ENCODE measurements around the gene PHOX2A. TPM values are rescaled to one million over a fixed set of nuclear protein-coding genes. Genes with fewer than 3 reads are reported as not detected.
A peak's percentile ranks its signal among the peaks of the same experiment; 100 is the strongest.
"Not testable (repeated sequence)": the region's sequence is repeated elsewhere in the genome, so short reads cannot be mapped to it uniquely, and the experiment has no call there.

PHOX2A gene
- total RNA-seq (not detected), polyA plus RNA-seq (not detected), total RNA-seq (not detected)

GRCh38 chr11:72244060-72244360, at the start of gene PHOX2A:
TSS of gene PHOX2A (minus strand) at chr11:72244176. CDS start at chr11:72244004, 172 bp downstream.
- peaks cover 0 to 15% of the 10 kb centered on the region in 2 donors for H3K4me1 ChIP-seq (ENCODE audit: control insufficient read depth in 2 of 2, insufficient read depth in 2 of 2, low read length in 2 of 2)
- intact Hi-C loops (cut with micrococcal nuclease) = no loop called here
- H3K4me3 ChIP-seq (ENCODE audit: low read length) = no peak within 1 kb of the TSS
- no peak within 1 kb of the TSS for H3K27ac ChIP-seq (ENCODE audit: low read depth, low read length)
- POLR2A ChIA-PET = no interaction called here
- ATAC-seq (no peak), DNase-seq (no peak)
- H3K36me3 ChIP-seq (ENCODE audit: control insufficient read depth in 2 of 3, insufficient read depth in 3 of 3, low read length in 3 of 3) = no peaks in the 10 kb centered on the region
- peak within 1 kb of the TSS; percentile 18 to 79 (median 58) for H3K4me3 Mint-ChIP-seq
- H3K27ac Mint-ChIP-seq = peak within 1 kb of the TSS in 3 of 9 donors; percentile 7 to 60 (median 13)
- CTCF ChIA-PET = no interaction called here
- H3K9me3 ChIP-seq (ENCODE audit: control insufficient read depth in 2 of 3, low read length in 3 of 3) = no peaks in the 10 kb centered on the region
- H3K27me3 Mint-ChIP-seq = peaks cover 34 to 48% (median 40%) of the 10 kb centered on the region in 5 donors
- peaks cover 0 to 4% (median 0%) of the 10 kb centered on the region in 5 donors for H3K36me3 Mint-ChIP-seq
- peaks cover 0 to 2% (median 0%) of the 10 kb centered on the region in 11 donors for H3K9me3 Mint-ChIP-seq
- peaks cover 20 to 40% (median 31%) of the 10 kb centered on the region in 7 donors for H3K4me1 Mint-ChIP-seq
- H3K27me3 ChIP-seq (ENCODE audit: control insufficient read depth in 2 of 2, insufficient read depth in 2 of 2, low read length in 2 of 2) = peaks cover 0 to 34% of the 10 kb centered on the region in 2 donors

GRCh38 chr11:72293391-72293790, 49.4 kb upstream of the PHOX2A start:
- no peaks in the 10 kb centered on the region for H3K4me1 ChIP-seq (ENCODE audit: control insufficient read depth in 2 of 2, insufficient read depth in 2 of 2, low read length in 2 of 2)
- no peaks in the 10 kb centered on the region for H3K27me3 ChIP-seq (ENCODE audit: control insufficient read depth in 2 of 2, insufficient read depth in 2 of 2, low read length in 2 of 2)
- no peaks in the 10 kb centered on the region for H3K9me3 ChIP-seq (ENCODE audit: control insufficient read depth in 2 of 3, low read length in 3 of 3)
- no peaks in the 10 kb centered on the region for H3K4me1 Mint-ChIP-seq
- intact Hi-C loops (cut with micrococcal nuclease) = loop anchor here (5.0 kb wide), 2 partner anchors 119 to 139 kb away; partner anchors contain the start of gene CLPB (in 1 of the 2)
- no peak overlapping the region for H3K27ac ChIP-seq (ENCODE audit: low read depth, low read length)
- DNase-seq = no peak
- H3K9me3 Mint-ChIP-seq = no peaks in the 10 kb centered on the region
- peaks cover 0 to 47% (median 0%) of the 10 kb centered on the region in 3 experiments for H3K36me3 ChIP-seq (ENCODE audit: control insufficient read depth in 2 of 3, insufficient read depth in 3 of 3, low read length in 3 of 3)
- no peak for ATAC-seq
- H3K4me3 ChIP-seq (ENCODE audit: low read length) = no peak overlapping the region
- ChIA-PET POLR2A (no interaction called here), CTCF (no interaction called here)
- peaks cover 0 to 37% (median 3%) of the 10 kb centered on the region in 5 donors for H3K36me3 Mint-ChIP-seq
- no peaks in the 10 kb centered on the region for H3K27me3 Mint-ChIP-seq
- no peak overlapping the region for H3K27ac Mint-ChIP-seq
- no peak overlapping the region for H3K4me3 Mint-ChIP-seq

- POLR2A ChIA-PET = no interaction called here
Measured at GRCh38 chr11:72292106-72292785, 48.3 kb upstream of the PHOX2A start.

GRCh38 chr11:72290741-72291140, 46.8 kb upstream of the PHOX2A start:
- H3K27me3 ChIP-seq (ENCODE audit: control insufficient read depth in 2 of 2, insufficient read depth in 2 of 2, low read length in 2 of 2); H3K27me3 Mint-ChIP-seq; POLR2A ChIA-PET; H3K4me1 ChIP-seq (ENCODE audit: control insufficient read depth in 2 of 2, insufficient read depth in 2 of 2, low read length in 2 of 2); H3K9me3 ChIP-seq (ENCODE audit: control insufficient read depth in 2 of 3, low read length in 3 of 3); H3K4me3 ChIP-seq (ENCODE audit: low read length); H3K9me3 Mint-ChIP-seq; H3K27ac ChIP-seq (ENCODE audit: low read depth, low read length); H3K27ac Mint-ChIP-seq; H3K4me3 Mint-ChIP-seq; H3K4me1 Mint-ChIP-seq; CTCF ChIA-PET: not testable (repeated sequence)
- DNase-seq = peak in 5 of 9 donors; percentile 8 to 23 (median 21)
- intact Hi-C loops (cut with micrococcal nuclease) = loop anchor here (1.0 to 5.0 kb wide), 4 partner anchors 122 to 144 kb away; partner anchors contain the start of gene CLPB (in 2 of the 2)
- peaks cover 0 to 30% (median 0%) of the 10 kb centered on the region in 3 experiments for H3K36me3 ChIP-seq (ENCODE audit: control insufficient read depth in 2 of 3, insufficient read depth in 3 of 3, low read length in 3 of 3)
- H3K36me3 Mint-ChIP-seq = peaks cover 0 to 28% (median 2%) of the 10 kb centered on the region in 5 donors
- ATAC-seq = peak; percentile 77

More at GRCh38 chr11:72292106-72292785, 48.3 kb upstream of the PHOX2A start:
- CTCF ChIA-PET = interaction anchor here (0.6 to 1.8 kb wide), 3 partner anchors 139 to 256 kb away, joined by 3 to 5 read pairs (median 3); no protein-coding TSS in a partner anchor
- Mint-ChIP-seq H3K27ac (no peak overlapping the region), H3K4me1 (no peaks in the 10 kb centered on the region), H3K4me3 (no peak overlapping the region), H3K9me3 (no peaks in the 10 kb centered on the region), H3K36me3 (peaks cover 0 to 37% (median 3%) of the 10 kb centered on the region in 5 donors), H3K27me3 (no peaks in the 10 kb centered on the region)
- Histone ChIP-seq H3K9me3 (ENCODE audit: control insufficient read depth in 2 of 3, low read length in 3 of 3) (no peaks in the 10 kb centered on the region), H3K36me3 (ENCODE audit: control insufficient read depth in 2 of 3, insufficient read depth in 3 of 3, low read length in 3 of 3) (peaks cover 0 to 38% (median 0%) of the 10 kb centered on the region in 3 experiments), H3K27ac (ENCODE audit: low read depth, low read length) (no peak overlapping the region), H3K4me3 (ENCODE audit: low read length) (no peak overlapping the region), H3K4me1 (ENCODE audit: control insufficient read depth in 2 of 2, insufficient read depth in 2 of 2, low read length in 2 of 2) (no peaks in the 10 kb centered on the region), H3K27me3 (ENCODE audit: control insufficient read depth in 2 of 2, insufficient read depth in 2 of 2, low read length in 2 of 2) (no peaks in the 10 kb centered on the region)
- DNase-seq = no peak
- no peak for ATAC-seq
- intact Hi-C loops (cut with micrococcal nuclease) = loop anchor here (5.0 kb wide), 2 partner anchors 120 to 140 kb away; partner anchors contain the start of gene CLPB (in 1 of the 2)

- CTCF ChIA-PET = no interaction called here
- Mint-ChIP-seq H3K36me3 (peaks cover 0 to under 1% (median 0%) of the 10 kb centered on the region in 5 donors), H3K27ac (no peak overlapping the region), H3K4me1 (no peaks in the 10 kb centered on the region), H3K4me3 (no peak overlapping the region), H3K27me3 (peaks cover 15 to 20% (median 17%) of the 10 kb centered on the region in 5 donors), H3K9me3 (no peaks in the 10 kb centered on the region)
- Histone ChIP-seq H3K27ac (ENCODE audit: low read depth, low read length) (no peak overlapping the region), H3K4me3 (ENCODE audit: low read length) (no peak overlapping the region), H3K27me3 (ENCODE audit: control insufficient read depth in 2 of 2, insufficient read depth in 2 of 2, low read length in 2 of 2) (no peaks in the 10 kb centered on the region), H3K4me1 (ENCODE audit: control insufficient read depth in 2 of 2, insufficient read depth in 2 of 2, low read length in 2 of 2) (no peaks in the 10 kb centered on the region), H3K9me3 (ENCODE audit: control insufficient read depth in 2 of 3, low read length in 3 of 3) (no peaks in the 10 kb centered on the region), H3K36me3 (ENCODE audit: control insufficient read depth in 2 of 3, insufficient read depth in 3 of 3, low read length in 3 of 3) (no peaks in the 10 kb centered on the region)
- DNase-seq (no peak), ATAC-seq (no peak)
- intact Hi-C loops (cut with micrococcal nuclease) = no loop called here
- POLR2A ChIA-PET = no interaction called here
Measured at GRCh38 chr11:72287293-72287692, 43.3 kb upstream of the PHOX2A start.

- Histone ChIP-seq H3K4me3 (ENCODE audit: low read length) (no peak overlapping the region), H3K9me3 (ENCODE audit: control insufficient read depth in 2 of 3, low read length in 3 of 3) (no peaks in the 10 kb centered on the region), H3K4me1 (ENCODE audit: control insufficient read depth in 2 of 2, insufficient read depth in 2 of 2, low read length in 2 of 2) (no peaks in the 10 kb centered on the region), H3K27ac (ENCODE audit: low read depth, low read length) (no peak overlapping the region), H3K27me3 (ENCODE audit: control insufficient read depth in 2 of 2, insufficient read depth in 2 of 2, low read length in 2 of 2) (no peaks in the 10 kb centered on the region), H3K36me3 (ENCODE audit: control insufficient read depth in 2 of 3, insufficient read depth in 3 of 3, low read length in 3 of 3) (no peaks in the 10 kb centered on the region)
- Mint-ChIP-seq H3K4me1 (no peaks in the 10 kb centered on the region), H3K27me3 (peaks cover 21 to 41% (median 39%) of the 10 kb centered on the region in 5 donors), H3K27ac (no peak overlapping the region), H3K36me3 (peaks cover 0 to 11% (median 0%) of the 10 kb centered on the region in 5 donors), H3K9me3 (peaks cover 0 to 26% (median 1%) of the 10 kb centered on the region in 11 donors), H3K4me3 (no peak overlapping the region)
- CTCF ChIA-PET = interaction anchor here (1.6 kb wide), 1 partner anchor 147 kb away, joined by 3 read pairs; no protein-coding TSS in a partner anchor
- POLR2A ChIA-PET = no interaction called here
- DNase-seq = no peak
- intact Hi-C loops (cut with micrococcal nuclease) = no loop called here
- ATAC-seq = no peak
Measured at GRCh38 chr11:72283947-72284346, 40.0 kb upstream of the PHOX2A start.

All from naive thymus-derived CD4-positive, alpha-beta T cell (primary cell).